GM20431 (cell line): ENCODE data around the gene SVOP.
"Not testable (repeated sequence)": the region's sequence is repeated elsewhere in the genome, so short reads cannot be mapped to it uniquely, and the experiment has no call there.

ENCODE experiments used
- in situ Hi-C: fragments of 300-500 bp; cut with MseI, MboI; formaldehyde crosslinking; loops from one replicate; pipeline ENCODE4 v1.15.0; 2020; ENCODE audit warnings: low sequenced_read_pairs; ENCODE audit not compliant: unreplicated experiment

SVOP gene

GRCh38 chr12:109020796-109021380, at the start of gene SVOP:
TSS of gene SVOP (minus strand) at chr12:109021068. CDS start at chr12:109020868, 200 bp downstream.
- in situ Hi-C loops, result no loop called here

DNA sequence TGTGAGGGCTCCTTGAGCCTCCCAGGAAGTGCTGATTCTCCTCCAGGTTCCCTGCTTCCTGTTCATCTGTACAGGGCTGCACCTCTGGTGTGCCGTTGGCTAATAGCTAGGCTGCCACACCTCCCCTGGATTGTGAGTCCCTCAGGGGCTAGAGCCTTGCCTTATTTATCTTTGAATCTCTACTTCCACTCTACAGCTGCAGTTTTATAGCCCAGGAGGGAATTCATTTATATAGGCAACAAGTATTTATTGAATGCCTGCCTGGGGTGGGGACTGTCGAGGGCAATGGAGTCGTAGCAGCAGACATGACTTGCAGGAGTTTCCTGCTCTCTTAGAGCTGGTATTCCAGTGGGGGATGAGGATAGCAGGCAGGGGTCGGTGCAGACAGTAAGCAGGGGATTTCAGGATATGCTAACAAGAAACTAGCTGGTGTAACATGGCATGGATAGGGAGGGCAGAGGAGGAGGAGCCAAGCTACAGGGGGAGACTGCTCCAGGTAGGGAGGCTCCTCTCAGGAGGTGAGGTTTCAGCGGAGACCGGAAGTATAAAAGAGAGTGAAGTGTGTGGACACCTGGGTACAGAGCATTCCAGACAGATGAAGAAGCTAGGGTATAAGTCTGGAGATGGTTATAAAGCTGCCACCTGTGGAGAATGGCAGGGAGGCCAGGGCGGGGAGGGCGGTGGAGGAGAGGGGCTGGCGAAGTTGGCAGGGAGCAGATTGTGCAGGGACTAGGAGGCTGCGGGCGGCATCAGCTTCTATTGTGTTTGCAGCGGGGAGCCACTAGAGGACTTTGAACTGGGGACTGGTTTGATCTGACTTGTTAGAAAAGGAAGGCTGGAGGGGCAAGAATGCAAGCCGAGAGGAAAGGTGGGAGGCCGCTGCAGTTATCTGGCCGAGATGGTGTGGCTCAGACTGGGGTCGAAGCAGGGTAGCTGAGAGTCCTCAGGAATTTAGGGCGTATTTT, 48.7 kb upstream of the SVOP start:
- in situ Hi-C loops, result no loop called here

- in situ Hi-C loops, result no loop called here
These were observed 45.0 kb upstream of the SVOP start for GRCh38 chr12:109065853-109066193.

DNA sequence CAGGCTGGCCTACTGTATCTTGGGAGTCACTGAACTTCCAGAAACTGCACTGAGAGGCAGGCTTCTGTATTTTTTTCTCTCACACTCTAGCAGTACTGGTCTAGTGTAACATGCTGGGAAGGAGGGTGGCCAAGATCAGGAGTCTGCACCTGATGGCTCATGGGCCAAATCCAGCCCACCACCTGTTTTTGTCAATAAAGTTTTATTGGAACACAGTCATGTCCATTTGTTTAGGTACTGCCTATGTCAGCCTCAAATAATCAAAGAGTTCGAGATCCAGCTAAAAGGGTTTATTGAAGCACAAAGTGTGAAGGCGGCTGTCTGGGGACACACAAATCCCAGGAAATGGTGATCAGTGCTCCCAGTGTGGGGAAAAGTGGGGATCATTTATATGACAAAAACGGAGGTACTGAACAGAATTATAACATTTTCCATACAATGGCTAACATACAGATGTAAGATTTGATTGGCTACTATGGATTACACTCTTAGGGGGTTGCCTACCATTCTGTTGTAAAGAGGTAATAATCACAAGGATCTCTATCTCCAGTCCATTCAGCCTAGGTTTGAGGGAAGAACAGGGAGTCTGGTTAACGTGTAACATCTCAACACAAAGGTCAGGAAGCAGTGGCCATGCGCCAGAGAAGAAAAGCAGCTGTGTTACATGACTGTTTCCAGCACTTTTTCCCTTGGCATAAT, 44.4 kb upstream of the SVOP start:
- in situ Hi-C loops, result no loop called here

GRCh38 chr12:109064143-109064542, 43.3 kb upstream of the SVOP start:
- in situ Hi-C loops, result no loop called here

- in situ Hi-C loops, result no loop called here
These were observed 37.9 kb upstream of the SVOP start for GRCh38 chr12:109058773-109059172.

DNA sequence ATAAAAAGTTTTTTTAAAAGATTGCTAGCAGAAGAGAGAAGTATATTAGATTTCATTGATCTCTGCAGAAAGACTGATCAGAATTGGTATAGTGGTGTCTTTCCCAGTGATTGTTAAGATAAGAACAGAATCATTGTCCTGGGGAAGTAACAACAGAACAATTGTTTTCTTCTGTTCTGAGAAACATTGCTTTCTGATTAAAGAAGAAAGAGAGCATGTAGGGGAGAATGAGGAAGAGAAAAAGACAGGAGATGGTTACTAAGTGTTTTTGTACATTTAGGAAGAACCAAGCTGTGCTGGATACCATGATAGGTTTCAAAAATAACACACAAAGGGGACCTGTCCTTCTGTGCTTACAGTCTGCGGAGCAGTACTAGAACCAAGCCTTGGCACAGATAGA, 36.5 kb upstream of the SVOP start:
- in situ Hi-C loops, result no loop called here

DNA sequence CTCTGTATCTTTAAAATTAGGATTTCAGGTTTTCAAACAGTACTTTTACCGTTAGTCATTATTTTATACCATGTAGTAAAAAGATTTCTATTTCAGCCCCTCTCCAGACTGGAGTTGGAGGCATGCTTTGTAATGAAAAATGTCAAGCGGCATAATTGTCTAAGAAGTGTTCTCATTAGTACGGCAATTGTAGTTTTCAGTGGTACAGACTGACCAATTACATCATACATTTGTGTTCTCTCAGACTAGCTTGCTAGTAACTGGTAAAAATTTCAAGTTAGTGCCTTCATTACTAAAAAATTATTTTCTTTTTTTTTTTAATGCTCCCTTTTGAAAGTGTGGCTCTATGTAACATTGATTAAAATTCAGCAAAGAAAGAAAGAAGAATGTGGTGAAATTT, 36.0 kb upstream of the SVOP start:
- in situ Hi-C loops, result no loop called here

- in situ Hi-C loops, result no loop called here
These were observed 33.7 kb upstream of the SVOP start for GRCh38 chr12:109054520-109054919.

DNA sequence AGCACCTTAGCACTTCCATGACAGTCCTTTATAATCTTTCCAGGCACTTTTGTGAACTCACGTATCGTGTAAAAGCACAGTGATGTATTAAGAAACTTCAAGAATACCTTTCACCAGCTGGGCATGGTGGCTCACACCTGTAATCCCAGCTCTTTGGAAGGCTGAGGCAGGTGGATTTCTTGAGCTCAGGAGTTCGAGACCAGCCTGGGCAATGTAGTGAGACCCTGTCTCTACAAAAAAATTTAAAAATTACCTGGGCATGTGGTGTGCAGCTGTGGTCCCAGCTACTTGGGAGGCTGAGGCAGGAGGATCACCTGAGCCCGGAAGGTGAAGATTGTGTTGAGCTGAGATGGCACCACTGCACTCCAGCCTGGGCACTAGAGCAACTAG, 33.3 kb upstream of the SVOP start:
- in situ Hi-C loops, result not testable (repeated sequence)

DNA sequence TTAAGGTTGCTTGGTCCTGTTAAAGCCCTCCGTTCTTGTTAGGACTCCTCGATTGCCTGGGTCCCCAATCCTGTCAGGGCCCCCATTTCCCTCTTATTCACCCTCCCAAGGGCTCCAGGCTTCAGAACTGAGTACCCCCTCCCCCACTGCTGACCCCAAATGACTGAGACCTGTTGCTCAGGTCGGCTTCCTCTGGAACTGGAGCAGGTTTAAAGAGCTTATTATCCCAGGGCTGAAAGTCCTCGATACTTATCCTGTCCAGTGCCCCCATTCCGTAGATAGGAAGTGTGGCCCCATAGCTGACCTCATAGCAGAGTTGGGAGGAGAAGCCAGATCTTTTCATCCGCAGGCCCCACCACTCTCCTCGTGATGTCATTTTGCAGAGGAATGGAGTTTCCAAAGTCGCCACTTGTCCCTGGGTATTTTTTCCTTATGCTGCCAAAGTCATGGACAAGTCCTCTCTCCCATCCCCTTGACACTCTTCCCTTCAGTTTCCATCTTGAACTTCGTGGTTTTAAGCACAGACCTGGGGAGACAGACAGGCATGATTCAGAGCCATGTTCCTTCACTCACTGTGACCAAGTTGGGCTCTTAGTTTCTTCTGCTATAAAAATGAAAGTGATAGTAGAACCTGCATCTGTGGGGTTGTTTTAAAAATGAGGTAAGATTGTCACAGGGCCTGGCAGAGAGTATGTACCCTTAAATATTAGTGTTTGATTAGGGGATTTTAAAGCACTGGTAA, 32.7 kb upstream of the SVOP start:
- in situ Hi-C loops, result no loop called here

- in situ Hi-C loops, result no loop called here
These were observed 31.8 kb upstream of the SVOP start, which contains the start of gene USP30 for GRCh38 chr12:109052414-109053323. TSS of gene USP30 (plus strand) at chr12:109052576. CDS start at chr12:109052679, 103 bp downstream.

GRCh38 chr12:109052097-109052413, 31.2 kb upstream of the SVOP start:
- in situ Hi-C loops, result no loop called here

- in situ Hi-C loops, result not testable (repeated sequence)
These were observed 28.9 kb upstream of the SVOP start for GRCh38 chr12:109049794-109050193.

- in situ Hi-C loops, result not testable (repeated sequence)
These were observed 27.8 kb upstream of the SVOP start for GRCh38 chr12:109048706-109049105.

DNA sequence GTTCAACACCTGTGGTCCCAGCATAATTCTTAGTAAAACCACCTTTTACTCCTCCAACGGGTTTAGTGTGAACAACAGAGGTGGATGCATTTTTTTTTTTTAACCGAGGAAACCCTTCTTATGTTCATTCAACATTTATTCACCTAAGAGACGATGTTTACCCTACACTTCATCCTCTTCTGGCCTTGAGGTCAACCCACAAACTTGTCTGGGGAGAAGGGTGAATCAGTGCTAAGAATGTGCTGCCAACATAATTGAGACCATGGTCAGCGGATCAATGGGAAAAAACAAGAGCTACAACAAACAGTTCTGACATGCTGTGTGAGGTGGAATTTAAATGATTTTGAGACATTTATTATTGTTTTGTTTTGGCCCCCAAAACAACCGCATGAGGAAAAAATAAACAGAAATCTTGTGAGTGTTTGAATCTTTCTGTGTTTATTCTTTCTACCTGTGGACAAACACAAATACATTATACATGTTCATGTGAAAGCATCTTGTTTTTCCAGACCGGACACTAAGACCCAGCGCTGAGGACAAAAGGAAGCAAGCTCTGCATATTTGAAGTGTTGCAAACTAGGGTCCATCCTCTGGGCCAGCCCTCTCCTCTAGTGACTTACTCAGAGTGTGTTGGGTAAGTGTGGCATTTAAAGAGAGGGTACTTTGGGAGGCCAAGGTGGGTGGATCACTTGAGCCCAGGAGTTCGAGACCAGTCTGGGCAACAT, 26.4 kb upstream of the SVOP start:
- in situ Hi-C loops, result no loop called here

DNA sequence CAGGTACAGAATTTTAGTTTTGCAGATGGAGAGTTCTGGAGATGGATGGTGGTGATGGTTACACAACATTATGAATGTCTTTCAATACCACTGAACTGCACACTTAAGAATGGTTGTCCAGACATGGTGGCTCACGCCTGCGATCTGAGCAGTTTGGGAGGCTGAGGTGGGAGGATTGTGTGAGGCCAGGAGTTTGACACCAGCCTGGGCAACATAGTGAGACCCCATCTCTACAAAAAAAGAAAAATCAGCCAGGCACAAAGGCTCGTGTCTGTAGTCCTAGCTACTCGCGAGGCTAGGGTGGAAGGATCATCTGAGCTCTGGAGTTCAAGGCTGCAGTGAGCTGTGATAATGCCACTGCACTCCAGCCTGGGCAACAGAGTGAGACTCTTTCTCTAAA, 23.4 kb upstream of the SVOP start:
- in situ Hi-C loops, result no loop called here

- in situ Hi-C loops, result no loop called here
These were observed 16.1 kb upstream of the SVOP start for GRCh38 chr12:109036975-109037374.
